ENCODE results near the gene EVX1. TPM values are rescaled to one million over a fixed set of nuclear protein-coding genes. Genes with fewer than 3 reads are reported as not detected.

EVX1 gene
- total RNA-seq, 2 donors from 2014 or later, result not detected

DNA sequence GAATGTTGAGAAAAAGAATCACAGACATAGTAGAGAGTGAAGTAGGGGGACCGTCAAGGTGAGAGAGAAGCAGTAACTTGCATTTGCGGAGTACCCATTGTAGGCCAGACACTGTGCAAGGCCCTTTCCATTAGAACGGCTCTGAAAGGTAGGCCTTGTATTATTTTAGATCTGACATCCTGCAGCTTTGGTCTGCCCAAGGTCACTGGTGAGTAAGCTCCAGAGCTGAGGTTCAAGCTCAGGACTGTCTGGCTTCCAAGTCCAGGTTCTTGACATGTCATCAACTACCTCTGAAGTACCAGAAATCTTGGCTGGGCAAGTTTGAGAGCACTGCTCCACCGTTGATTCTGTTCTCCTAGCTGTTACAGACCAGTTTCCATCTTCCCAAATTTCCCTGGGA lies 13.2 kb upstream of the EVX1 start:
- TF ChIP-seq, protein P1, sequence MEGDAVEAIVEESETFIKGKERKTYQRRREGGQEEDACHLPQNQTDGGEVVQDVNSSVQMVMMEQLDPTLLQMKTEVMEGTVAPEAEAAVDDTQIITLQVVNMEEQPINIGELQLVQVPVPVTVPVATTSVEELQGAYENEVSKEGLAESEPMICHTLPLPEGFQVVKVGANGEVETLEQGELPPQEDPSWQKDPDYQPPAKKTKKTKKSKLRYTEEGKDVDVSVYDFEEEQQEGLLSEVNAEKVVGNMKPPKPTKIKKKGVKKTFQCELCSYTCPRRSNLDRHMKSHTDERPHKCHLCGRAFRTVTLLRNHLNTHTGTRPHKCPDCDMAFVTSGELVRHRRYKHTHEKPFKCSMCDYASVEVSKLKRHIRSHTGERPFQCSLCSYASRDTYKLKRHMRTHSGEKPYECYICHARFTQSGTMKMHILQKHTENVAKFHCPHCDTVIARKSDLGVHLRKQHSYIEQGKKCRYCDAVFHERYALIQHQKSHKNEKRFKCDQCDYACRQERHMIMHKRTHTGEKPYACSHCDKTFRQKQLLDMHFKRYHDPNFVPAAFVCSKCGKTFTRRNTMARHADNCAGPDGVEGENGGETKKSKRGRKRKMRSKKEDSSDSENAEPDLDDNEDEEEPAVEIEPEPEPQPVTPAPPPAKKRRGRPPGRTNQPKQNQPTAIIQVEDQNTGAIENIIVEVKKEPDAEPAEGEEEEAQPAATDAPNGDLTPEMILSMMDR (IDR thresholded peaks at IDR 0.05), result no peak
- peaks cover 0 to 20% of the 10 kb centered on the region in 2 donors for H3K27me3 ChIP-seq

DNA sequence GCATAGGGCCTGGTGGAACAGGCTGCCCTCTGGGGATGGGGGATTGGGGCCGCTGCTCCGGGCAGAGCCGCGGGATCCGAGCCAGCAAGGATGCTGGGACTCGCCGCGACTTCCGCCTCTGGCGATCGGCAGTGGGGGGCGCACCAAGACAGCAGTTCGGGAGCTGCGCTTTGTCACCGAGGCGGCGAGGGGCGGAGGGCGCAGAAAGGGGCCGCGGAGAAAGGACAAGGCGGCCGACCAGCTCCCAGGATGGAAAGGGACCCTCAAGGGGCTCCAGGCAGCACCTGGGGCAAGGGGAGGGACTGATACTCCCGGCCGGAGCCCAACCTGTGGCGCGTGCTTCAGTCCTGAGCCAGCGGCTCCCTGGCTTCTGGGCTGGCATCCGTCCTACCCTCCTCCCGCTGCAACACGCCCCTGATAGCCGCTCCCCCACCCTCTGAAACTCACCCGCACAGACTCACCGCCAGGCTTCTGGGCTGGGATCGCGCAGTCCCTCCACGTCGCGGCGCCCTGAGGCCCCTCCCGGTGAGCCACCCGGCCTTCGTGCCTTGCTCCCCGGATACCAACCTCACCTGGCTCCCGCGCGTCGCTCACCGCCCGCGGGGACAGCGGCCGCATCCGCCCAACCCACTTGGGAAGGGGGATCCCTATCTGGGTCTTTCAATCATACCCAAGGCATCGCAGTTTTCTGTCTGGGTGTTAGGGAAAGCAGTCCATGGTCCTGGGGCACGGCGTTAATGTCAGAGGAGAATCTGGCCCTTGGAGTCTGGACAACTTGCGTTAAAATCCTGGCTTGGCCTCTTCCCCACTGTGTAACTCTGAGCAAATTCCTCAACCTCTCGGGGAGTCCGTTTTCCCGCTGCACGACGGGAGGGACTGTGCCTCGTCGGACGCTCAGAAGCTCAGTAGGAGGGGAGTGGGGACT lies 7.0 kb upstream of the EVX1 start:
- Histone ChIP-seq H3K9me3 (no peaks in the 10 kb centered on the region), H3K4me1 (peaks cover 0 to 25% of the 10 kb centered on the region in 2 donors), H3K27me3 (peaks cover 18 to 42% of the 10 kb centered on the region in 2 donors), H3K4me3 (peak overlapping the region; percentile 10 to 45), H3K27ac (no peak overlapping the region), H3K36me3 (no peaks in the 10 kb centered on the region)
- no peak for DNase-seq (ENCODE audit: low spot score)
- TF ChIP-seq, protein P1 (IDR thresholded peaks at IDR 0.05), result peak in 1 of 2 donors; percentile 53

More for the DNA sequence above, 13.2 kb upstream of the EVX1 start:
- H3K4me3 ChIP-seq, result no peak overlapping the region
- no peaks in the 10 kb centered on the region for H3K36me3 ChIP-seq
- H3K4me1 ChIP-seq, result peaks cover 0 to 5% of the 10 kb centered on the region in 2 donors
- H3K27ac ChIP-seq, result no peak overlapping the region
- H3K9me3 ChIP-seq, result no peaks in the 10 kb centered on the region
- DNase-seq (ENCODE audit: low spot score), result no peak

DNA sequence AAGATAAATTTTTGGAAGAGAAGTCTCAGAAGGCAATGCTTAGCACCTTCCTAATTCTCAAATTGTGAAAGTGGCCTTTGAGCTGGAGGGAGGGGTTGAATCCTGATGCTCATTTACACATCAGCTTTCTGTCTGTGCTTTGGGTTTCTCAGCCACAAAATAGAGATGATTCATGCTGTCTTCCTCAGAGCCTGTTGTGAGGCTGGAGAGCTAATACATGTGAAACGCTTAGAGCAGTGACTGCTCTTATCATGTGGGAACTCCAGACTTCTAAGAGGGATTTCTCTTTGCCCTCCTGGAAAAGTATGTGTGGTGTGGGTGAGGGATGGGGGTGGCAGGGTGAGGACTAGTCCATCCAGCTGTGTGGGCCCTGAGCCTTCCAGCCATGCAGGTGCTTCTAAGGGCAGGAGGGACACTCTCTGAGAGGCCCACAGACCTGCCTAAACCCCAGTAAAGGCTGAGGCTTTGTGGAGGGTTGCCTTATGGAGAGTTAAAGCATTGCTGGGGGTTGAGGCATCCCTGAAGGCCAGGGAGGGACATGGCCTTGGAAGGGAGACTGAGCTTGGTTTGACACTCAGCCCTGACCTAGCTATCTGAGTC lies 4.8 kb upstream of the EVX1 start:
- no peaks in the 10 kb centered on the region for H3K36me3 ChIP-seq
- H3K4me1 ChIP-seq, result peaks cover 0 to 32% of the 10 kb centered on the region in 2 donors
- TF ChIP-seq, protein P1 (IDR thresholded peaks at IDR 0.05), result no peak
- no peak overlapping the region for H3K4me3 ChIP-seq
- peaks cover 37 to 64% of the 10 kb centered on the region in 2 donors for H3K27me3 ChIP-seq
- H3K27ac ChIP-seq, result no peak overlapping the region
- H3K9me3 ChIP-seq, result no peaks in the 10 kb centered on the region
- no peak for DNase-seq (ENCODE audit: low spot score)

GRCh38 chr7:27238979-27239386 lies 3.6 kb upstream of the EVX1 start:
- Histone ChIP-seq H3K27ac (no peak overlapping the region), H3K4me3 (peak overlapping the region in 1 of 2 donors; percentile 33), H3K27me3 (peaks cover 49 to 75% of the 10 kb centered on the region in 2 donors), H3K4me1 (peaks cover 0 to 44% of the 10 kb centered on the region in 2 donors), H3K9me3 (no peaks in the 10 kb centered on the region), H3K36me3 (no peaks in the 10 kb centered on the region)
- TF ChIP-seq, protein P1 (IDR thresholded peaks at IDR 0.05), result no peak
- no peak for DNase-seq (ENCODE audit: low spot score)

DNA sequence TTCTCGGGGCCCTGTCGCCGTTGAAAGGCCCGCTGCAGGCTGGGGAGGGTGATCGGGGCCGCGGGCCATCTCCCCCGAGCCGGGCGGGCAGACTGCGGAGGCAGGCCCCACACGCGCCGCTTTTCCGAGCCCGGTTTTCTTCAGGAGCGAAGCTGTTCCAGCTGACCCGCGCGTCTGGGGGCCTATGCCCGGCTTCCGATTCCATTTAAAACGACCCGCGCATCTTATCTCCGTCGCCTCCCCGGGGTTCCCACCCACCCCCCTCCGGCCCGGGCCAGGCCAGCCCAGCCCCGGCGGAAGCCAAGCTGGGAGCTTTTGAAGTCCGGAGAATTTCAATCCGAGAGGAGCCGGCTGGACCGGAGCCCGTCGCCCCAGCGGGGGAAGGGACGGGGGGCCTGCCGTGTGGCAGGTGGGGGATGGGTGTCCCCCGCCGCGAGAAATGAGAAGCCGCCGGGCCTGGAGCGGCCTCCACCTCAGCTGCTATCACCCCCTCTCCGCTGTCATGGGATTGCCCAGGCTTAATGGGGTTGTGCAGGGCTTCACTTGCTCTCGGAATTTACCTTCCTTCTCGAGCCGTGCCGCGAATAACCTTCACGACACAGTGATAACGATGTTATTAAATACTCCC lies 3.1 kb upstream of the EVX1 start:
- H3K4me1 ChIP-seq, result peaks cover 0 to 44% of the 10 kb centered on the region in 2 donors
- peaks cover 54 to 80% of the 10 kb centered on the region in 2 donors for H3K27me3 ChIP-seq
- no peaks in the 10 kb centered on the region for H3K9me3 ChIP-seq
- no peaks in the 10 kb centered on the region for H3K36me3 ChIP-seq
- H3K4me3 ChIP-seq, result peak overlapping the region in 1 of 2 donors; percentile 33
- TF ChIP-seq, protein P1 (IDR thresholded peaks at IDR 0.05), result no peak
- no peak for DNase-seq (ENCODE audit: low spot score)
- H3K27ac ChIP-seq, result no peak overlapping the region

Measured in right atrium auricular region (tissue), 2 donors.